ENCODE measurements around the gene OR12D2.

- TF ChIP-seq CTCF (conservative IDR thresholded peaks at IDR 0.05 in 1 of 2, IDR thresholded peaks at IDR 0.05 in 1 of 2; ENCODE audit: low read depth in 1 of 2, low read length in 2 of 2) (no peak), EZH2 (IDR thresholded peaks at IDR 0.05; ENCODE audit: low read length, missing control alignments) (no peak)
Measured at GRCh38 chr6:29355603-29356002, 39.8 kb upstream of the OR12D2 start.
